OCI-LY3 (cell line): ENCODE measurements around the gene STAT6.

ENCODE experiments used
- CTCF ChIP-seq: fragments of 200-600, 300-600 bp; sonication (generic); IDR thresholded peaks from 2 replicates; pipeline ENCODE4 v1.5.1; 2014; ENCODE audit warnings: antibody characterized with exemption, low read length, low read depth
- EZH2phosphoT487 ChIP-seq: fragments of 200-600 bp; shearing (Covaris generic); IDR thresholded peaks from 2 replicates; pipeline ENCODE4 v1.6.1; 2018; ENCODE audit warnings: antibody characterized with exemption, mixed run types, low read depth

- TF ChIP-seq CTCF (no peak), EZH2phosphoT487 (no peak)
These were observed 31.6 kb upstream of the STAT6 start for GRCh38 chr12:57142727-57143126.
